ENCODE data around the gene TEC.

DNA sequence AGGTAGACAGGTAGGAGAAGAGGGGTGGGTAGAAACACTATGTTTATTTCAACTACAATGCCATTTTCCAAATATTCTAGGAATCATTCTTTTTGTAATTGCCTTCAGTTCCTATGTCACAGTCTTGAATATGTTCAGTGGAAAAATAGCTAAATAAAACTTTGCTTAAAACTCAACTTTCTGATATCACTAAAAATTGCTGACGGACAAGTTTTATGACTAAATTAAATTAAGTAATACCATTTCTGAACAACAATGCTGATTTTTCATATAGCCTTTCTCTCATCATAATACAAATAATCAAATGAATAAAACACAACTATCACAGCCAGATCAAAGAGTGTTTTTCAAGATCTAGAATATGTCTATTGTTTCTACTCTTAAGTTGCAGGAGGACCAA, 53.1 kb downstream of the TEC start:
- TF ChIP-seq, protein P1, sequence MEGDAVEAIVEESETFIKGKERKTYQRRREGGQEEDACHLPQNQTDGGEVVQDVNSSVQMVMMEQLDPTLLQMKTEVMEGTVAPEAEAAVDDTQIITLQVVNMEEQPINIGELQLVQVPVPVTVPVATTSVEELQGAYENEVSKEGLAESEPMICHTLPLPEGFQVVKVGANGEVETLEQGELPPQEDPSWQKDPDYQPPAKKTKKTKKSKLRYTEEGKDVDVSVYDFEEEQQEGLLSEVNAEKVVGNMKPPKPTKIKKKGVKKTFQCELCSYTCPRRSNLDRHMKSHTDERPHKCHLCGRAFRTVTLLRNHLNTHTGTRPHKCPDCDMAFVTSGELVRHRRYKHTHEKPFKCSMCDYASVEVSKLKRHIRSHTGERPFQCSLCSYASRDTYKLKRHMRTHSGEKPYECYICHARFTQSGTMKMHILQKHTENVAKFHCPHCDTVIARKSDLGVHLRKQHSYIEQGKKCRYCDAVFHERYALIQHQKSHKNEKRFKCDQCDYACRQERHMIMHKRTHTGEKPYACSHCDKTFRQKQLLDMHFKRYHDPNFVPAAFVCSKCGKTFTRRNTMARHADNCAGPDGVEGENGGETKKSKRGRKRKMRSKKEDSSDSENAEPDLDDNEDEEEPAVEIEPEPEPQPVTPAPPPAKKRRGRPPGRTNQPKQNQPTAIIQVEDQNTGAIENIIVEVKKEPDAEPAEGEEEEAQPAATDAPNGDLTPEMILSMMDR (optimal IDR thresholded peaks at IDR 0.05 in 1 of 3, IDR thresholded peaks at IDR 0.05 in 1 of 3, conservative IDR thresholded peaks at IDR 0.05 in 1 of 3; ENCODE audit: extremely low read depth in 1 of 3, insufficient read depth in 2 of 3, low read length in 3 of 3), result no peak
- TF ChIP-seq EZH2 (IDR thresholded peaks at IDR 0.05; ENCODE audit: low read length), result no peak

Data from keratinocyte (primary cell).